HG03108 (cell line): ENCODE measurements around the gene ARHGEF17.
"Not testable (repeated sequence)": the region's sequence is repeated elsewhere in the genome, so short reads cannot be mapped to it uniquely, and the experiment has no call there.

Source experiments
- ATAC-seq: cut with Tn5 transposase; IDR thresholded peaks from one replicate; pipeline ENCODE4 v1.9.1; 2021; ENCODE audit warnings: moderate library complexity; ENCODE audit not compliant: unreplicated experiment

ARHGEF17 gene, protein sequence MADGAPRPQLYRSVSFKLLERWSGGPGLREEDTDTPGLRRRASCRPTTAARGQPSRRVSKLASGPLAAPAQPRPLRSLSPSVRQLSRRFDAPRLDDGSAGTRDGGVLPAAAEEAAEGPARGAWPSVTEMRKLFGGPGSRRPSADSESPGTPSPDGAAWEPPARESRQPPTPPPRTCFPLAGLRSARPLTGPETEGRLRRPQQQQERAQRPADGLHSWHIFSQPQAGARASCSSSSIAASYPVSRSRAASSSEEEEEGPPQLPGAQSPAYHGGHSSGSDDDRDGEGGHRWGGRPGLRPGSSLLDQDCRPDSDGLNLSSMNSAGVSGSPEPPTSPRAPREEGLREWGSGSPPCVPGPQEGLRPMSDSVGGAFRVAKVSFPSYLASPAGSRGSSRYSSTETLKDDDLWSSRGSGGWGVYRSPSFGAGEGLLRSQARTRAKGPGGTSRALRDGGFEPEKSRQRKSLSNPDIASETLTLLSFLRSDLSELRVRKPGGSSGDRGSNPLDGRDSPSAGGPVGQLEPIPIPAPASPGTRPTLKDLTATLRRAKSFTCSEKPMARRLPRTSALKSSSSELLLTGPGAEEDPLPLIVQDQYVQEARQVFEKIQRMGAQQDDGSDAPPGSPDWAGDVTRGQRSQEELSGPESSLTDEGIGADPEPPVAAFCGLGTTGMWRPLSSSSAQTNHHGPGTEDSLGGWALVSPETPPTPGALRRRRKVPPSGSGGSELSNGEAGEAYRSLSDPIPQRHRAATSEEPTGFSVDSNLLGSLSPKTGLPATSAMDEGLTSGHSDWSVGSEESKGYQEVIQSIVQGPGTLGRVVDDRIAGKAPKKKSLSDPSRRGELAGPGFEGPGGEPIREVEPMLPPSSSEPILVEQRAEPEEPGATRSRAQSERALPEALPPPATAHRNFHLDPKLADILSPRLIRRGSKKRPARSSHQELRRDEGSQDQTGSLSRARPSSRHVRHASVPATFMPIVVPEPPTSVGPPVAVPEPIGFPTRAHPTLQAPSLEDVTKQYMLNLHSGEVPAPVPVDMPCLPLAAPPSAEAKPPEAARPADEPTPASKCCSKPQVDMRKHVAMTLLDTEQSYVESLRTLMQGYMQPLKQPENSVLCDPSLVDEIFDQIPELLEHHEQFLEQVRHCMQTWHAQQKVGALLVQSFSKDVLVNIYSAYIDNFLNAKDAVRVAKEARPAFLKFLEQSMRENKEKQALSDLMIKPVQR (N-terminal part only)

DNA sequence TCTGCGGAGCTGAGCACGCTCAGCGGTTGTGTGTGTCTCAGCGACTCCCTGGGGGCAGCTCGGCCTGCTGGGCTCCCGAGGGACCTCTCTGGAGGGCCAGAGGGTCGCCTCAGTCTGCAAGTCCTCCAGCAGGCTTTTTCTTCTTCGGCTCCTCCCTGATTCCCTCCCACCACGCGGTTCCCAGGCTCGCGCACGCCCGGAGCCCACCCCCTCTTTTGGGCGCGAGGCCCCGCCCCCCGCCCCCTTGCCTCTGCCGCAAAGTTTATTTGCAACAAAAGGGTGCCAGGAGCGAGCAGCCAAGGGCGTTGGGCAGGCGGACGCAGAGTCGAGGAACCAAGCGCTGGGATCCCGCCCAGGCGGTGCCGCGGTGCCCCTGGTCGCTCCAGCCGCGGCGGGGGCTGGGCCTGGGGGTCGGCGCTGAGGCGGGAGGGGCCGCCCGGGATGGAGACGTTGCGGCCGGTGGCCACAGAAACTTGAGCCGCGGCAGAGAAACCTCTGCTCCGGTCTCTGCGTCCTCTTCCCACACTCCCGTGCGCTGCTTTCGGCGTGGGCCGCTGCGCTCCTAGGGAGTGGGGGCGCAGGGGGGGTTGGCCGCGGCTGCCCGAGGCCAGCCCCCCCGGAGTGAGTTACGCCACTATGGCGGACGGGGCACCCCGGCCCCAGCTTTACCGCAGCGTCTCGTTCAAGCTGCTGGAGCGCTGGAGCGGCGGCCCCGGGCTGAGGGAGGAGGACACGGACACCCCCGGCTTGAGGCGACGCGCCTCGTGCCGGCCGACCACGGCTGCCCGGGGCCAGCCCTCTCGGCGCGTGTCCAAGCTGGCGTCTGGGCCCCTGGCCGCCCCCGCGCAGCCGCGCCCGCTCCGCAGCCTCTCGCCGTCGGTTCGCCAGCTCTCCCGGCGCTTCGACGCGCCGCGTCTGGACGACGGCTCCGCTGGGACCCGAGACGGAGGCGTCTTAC, at the start of gene ARHGEF17:
Gene ARHGEF17, plus strand, starts transcription at position 274 of the 958 bp plus-strand sequence. Its CDS starts 363 bp downstream, at position 637.
- peak; percentile 26 for ATAC-seq

DNA sequence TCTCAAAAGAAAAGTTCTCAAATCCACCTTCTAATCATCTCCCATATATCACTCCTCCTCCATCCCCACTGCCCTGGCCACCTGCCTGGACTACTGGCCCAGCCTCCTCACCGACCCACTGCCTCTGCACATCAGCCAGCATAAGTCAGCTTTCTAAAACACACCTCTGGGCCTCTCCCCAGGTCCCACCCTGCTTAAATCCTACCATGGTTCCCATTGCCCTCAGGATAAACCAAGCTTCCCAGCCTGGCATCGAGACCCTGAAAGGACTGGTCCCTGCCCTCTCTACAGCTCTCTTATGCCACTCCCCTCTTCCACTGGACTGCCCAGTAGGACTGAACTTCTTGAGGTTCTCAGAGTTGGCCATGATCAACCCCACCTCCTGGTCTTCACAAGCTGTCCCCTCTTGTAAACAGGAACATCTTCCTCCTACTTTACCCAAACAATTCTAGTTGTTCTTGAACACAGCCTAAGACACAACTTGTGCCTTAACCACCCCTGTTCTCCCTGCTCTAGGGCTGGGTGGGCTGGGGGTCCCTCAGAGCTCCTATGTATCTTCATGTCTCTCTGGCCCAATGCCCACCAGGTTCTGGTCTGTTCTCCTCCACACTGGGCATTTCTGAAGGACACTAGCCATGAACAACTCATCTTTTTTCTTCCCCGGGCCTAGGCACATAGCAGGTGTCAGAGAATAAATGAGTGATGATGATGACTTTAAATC, 48.5 kb upstream of the ARHGEF17 start:
- ATAC-seq = no peak

DNA sequence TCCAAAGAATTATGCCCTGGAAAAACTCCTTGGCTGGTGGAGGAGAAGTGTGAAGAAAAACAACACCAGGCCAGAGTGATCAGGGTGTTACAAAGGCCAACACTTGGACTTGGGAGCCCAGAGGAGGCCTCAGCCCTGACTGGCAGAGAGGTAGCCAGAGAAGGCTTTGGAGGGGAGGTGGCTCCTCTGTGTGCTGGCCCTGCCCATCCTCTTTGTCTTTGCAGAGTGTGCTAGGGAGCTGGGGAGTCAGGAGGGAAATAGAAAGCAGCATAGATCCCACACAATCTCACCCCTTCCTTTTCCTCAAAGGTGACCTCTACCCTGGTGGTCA, 48.0 kb upstream of the ARHGEF17 start:
- ATAC-seq = no peak

DNA sequence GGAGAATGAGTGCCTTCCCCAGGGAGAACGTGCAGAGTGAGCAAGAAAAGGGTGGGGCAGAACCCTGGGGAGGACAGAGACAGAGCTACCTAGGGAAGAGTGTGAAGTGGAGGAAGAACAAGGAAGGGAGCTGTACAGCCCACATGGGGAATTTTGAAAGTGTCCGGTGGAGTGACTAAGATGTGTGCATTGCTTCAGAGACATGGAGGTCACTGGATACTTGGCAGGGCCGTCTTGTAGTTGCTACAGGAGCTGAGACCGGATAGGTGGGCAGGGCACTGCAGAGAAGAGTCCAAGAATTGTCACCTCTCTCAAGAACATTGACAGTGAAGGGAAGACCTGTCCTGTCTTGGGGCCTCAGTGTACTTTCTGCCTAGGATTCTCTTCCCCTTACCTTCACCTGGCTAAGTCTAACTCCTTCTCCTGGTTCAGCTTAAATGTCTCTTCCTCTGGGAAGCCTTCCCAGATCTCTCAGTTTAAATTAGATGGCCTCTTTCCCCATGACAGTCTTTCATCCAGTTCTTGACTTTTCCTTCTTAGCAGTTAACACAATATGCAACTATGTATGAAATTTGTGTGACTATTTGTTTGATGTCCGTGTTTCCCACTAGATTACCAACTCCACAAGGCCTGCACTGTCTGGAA, 45.1 kb upstream of the ARHGEF17 start:
- ATAC-seq = no peak

DNA sequence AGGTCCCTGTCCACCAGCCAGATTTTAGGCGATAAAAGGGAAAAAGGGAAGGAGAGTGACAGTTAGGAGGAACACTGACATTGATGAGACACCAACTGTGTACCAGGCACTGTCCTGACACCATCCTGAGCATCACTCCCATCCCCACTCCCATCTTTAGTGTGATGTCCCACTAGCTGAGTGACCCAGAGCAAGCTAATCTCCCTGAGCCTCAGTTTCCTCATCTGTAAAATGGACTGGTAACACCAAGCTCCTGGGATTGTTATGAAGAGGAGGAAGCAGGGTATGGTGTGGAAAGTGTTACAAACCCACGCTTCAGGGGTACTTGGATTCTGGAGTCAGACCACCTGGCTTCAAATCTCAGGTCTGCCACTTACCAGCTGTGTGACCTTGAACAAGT, 44.4 kb upstream of the ARHGEF17 start:
- ATAC-seq = no peak

DNA sequence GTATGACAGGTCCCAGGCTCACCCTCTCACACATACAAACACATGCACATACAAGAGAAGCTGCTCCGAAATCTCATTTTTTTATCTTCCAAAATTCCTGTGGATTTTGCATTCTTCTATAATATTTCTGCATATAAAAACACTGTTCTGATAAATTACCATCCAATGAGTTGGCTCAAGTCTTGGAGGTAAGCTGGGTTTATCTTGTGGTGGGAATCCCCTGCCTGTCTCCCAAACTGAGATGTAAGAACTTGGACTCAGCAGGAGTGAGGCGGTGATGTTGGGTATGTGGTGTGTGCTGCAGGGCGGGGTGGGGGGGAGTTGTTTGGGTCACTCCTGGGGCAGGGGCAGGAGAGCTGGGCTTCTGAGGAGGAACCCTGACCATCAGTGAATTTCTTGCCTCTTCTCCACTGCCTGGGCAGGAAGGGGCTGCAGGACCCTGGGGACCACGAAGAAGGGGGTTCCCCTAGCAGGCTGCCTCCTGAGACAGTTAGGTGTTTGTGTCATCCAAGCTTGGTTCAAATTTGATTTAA, 42.7 kb upstream of the ARHGEF17 start:
- ATAC-seq = no peak

DNA sequence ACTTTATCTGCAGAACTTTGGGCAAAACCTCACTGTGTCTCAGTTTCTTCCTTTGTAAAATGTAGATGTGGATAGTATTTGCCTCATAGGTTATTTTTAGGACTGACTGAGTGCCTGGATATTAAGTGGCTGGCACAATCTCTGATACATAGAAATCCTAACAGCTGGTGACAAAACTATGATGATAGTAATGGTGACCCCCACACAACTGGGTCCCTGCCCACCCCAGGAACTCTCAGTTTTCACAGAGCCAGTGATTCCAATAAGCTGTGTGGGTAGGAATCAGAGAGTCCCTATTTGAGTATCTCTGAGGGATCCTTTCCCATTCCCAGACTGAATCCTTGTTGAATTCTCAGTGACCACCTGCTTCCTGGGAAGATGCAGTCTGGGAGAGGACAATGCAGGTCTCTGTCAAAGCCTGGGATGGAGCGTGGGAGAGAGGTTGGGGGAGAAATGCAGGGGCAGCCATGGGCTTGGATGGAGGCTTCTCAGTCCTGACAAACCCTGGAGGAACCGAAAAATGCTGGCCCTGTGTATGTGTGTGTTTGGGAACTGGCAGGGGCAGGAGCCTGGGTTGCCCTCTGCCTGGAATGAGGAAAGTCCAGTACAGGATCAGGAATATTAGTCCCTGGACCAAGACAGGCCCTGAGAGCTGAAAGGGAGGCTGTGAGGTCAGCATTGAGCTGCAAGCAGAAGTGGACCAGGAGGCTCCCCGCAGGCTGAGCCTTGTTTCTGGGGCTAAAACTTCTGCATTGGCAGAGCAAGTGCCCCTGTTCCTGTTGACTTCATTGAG, 42.0 kb upstream of the ARHGEF17 start:
- no peak for ATAC-seq

DNA sequence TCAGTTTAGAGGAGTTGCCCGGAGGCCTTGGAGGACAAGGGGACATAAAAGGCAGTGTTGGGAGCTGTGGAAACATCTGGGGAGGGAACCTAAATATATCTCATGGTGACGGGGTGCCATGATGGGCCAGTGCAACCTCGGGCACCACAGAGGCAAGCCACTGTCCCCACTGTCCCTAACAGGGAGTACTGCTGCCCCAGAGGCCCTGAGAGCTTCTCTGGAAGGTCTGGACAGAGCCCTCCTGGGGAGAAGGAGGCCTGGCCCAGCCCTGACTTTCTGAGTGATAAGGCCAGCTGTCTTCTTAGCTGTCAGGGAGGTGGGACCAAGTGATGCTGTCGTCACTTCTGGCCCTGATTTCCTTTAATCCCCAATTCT, 41.4 kb upstream of the ARHGEF17 start:
- ATAC-seq = no peak

DNA sequence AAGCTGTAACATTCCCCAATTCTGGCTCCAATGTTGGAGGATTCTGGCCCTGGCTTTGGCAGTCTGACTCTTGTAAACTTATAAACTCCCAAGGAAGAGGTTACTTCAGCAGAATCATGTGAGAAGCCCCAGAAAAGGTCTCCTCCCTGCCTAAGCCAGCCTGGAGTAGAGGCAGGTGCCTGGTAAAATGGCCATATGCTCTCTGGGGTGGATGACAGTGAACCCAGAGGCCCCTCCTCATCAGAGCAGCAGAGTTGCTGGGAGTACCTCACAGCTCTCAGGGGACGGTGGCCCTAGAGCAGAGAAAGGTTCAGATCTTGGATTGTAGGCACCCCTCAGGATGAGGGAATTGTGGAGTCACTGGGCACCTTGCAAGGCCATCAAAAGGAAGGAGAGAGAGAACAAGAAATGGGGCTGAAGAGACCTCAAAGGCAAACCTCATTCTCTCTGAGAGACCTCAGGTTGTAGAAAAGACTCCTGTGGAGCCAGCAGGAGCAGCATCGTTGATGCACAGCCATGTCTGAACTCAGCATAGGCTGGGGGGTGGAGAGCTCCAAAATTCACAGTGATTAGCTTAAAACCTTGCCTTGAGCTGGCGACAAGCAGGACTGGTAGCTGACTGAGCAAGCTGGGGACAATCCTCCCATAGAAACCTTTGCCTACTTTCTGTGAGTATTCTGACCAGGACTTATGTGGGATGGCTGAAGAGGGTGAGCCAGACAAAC, 40.8 kb upstream of the ARHGEF17 start:
- ATAC-seq = no peak

DNA sequence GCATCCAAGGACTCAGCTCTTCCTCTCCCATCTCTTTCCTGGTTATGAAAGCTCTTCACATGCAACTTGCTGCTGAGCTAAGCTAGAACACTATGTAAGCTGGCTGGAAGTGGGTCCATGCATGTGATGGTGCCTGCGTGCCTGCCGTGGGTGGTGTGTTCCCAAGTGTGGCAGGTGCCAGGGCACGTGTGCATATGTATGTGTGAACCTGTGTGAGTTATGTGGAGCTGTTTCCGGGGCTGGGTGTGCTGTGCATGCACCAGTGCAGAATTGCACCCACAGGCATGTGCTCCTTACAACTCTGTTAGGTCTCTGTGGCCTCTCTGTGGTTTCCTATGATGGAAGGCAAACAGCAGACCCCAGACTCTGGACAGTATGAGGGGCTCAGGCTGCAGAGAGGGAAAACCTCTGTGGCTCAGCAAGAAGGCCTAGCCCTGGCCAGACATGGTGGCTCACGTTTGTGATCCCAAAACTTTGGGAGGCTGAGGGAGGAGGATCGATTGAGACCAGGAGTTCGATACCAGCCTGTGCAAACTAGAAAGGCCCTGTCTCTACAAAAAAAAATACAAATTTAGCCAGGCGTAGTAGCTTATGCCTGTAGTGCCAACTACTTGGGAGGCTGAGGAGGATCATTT, 40.1 kb upstream of the ARHGEF17 start:
- ATAC-seq = no peak

DNA sequence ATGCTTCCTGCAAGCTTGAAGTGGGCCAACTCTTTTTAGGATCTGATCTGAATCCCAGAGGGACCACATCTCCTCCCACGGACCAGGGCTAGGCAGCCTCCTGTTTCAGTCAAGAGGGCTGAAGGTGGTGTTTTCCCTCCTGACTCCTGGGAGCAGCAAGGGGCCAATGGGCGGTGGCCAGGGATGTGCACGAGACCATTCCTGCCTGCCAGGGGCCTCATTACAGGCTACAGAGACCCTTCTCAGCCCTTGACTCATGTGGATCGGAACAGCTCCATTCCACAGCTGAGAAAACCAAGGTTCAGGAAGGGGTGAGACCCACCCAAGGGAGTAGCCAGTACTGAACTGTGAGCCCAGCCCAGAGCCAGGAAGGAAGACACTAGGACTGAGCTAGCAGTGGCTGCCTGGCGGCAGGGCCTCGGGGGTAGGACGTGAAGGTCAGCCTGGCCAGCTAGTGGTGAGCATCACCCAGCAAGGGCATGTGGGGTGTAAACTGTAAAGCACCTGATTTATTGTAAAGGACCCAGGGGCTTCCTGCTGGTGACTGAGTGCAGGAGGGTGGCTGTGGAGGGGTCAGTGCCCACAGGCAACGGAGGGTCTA, 39.3 kb upstream of the ARHGEF17 start:
- ATAC-seq = no peak

DNA sequence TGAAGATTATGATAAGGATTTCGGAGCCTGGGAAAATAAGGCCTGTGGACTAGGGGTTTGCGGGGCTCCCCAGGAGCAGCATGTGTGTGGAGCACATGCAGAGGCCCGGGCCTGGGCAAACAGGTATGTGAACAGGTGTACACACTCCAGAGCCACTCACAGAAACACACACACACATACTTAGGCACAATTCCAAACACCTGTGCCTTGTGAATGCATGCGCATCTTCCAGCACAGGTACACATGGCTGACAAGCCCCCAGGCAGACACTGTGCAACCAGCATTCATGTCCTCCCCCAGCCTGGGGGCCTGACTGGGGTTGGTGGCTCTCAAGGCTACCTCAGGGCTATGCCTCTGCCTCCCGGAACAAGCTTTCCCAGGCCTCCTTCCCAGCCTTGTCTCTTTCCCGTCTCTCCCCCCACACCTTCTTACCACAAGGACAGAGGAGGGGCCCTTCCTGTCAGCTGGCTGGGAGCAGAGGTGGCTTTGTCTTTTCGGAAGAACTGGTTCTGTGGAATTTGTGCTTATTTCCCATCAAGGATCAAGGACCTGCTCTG, 38.5 kb upstream of the ARHGEF17 start:
- ATAC-seq = no peak

DNA sequence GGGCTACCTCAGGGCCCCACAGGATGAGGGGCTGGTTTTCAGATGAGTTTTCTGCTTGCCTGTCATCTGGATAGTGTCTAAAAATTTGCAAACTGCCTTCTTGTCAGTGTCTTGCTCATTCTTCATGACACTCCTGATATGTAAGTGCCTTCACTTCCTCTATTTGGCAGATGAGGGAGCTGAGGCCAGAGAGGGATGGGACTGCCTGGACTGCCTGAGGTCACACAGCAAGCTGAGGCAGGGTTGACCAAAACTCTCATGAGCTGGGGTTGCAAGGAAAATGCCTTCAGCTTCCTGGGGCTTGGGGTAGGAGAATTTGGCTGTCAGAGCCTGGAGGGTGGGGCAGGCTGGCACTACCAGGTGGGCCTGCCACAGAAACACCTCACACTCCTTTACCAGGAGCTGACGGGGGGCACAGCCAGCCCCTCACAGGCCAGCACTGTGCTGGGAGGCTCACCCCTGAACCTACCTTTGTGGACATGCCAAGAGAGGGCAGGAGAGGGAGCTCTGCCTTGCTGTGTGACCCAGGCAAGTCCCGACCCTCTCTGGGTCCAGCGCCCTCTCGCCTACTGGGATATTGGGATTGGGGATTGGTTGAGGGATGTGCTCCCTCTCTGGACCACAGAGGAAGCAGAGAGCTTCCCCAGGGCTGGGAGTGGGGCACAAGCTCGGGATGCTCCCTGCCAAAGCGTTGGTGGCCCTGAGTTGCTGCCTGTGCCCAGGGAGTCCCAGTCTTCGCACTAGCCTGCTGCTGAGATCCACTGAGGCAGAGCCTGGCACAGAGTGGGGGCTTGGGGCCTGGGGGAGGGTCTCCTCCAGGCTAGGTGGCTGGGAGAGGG, 37.8 kb upstream of the ARHGEF17 start:
- ATAC-seq = no peak

DNA sequence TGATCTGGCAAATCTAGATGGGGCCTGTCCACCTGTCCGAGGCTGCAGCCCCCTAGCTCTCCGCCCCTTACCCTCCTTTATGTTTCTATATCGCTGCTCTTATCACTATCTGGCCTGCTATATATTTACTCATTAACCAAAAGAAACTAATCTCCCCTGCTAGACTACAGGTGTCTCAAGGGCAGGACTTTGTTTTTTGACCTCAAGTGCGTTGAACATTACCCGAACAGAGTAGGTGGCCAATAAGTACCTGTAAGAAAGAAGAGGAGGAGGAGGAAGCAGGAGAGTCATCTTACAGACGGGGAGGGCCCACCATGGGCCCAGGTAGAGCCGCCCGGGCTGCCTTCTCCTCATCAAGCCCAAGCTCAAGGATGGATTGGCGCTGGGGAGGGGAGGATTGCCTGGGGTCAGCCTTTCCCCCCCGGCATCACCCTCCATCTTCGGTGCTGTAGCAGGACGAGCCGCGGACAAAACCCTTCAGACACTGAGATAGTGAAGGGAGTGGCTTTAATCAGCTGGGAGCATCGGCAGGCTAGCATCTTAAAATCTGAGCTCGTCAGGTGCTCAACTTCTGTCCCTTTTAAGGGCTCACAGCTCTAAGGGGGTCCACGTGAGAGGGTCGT, 37.1 kb upstream of the ARHGEF17 start:
- no peak for ATAC-seq

DNA sequence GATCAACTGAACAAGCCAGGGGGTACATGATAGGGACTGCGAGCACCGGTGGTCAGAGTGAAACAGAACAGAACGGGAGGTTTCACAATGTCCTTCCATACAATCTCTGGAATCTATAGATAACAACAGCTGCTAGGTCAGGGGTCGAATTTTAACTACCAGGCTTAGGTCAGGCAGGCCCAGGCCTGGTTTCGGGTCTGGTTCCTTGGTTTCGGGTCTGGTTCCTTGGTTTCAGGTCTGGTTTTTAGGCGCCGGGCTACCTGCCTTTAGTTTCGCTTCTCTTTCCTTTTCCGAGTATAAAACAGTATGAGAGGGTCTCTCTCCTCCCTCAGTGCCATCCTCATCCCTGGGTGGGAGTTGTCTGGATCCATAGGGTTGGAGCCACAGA, 36.6 kb upstream of the ARHGEF17 start:
- not testable (repeated sequence) for ATAC-seq
